ENCODE data around the gene AKNAD1.
"Not testable (repeated sequence)": the region's sequence is repeated elsewhere in the genome, so short reads cannot be mapped to it uniquely, and the experiment has no call there.

Gene AKNAD1

DNA sequence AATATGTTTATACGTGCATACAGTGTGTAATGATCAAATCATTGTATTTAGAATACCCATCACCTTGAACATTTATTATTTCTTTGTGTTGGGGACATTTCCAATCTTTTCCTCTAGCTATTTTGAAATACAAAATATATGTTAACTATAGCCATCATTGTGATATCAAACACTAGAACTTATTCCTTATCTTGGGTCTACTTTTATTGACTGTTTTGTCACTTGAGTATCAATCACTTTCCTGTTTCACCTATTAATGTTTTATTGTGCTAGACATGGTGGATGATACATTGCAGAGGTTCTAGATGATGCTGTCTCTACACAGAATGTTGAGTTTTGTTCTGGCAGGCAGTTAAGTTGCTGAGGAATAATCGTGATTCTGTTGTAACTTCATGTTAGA is 64.5 kb downstream of the AKNAD1 start:
- no peak for TF ChIP-seq Cebpa-rat (IDR thresholded peaks at IDR 0.05)
- H3K36me3 ChIP-seq = peaks cover 65% of the 10 kb centered on the region

DNA sequence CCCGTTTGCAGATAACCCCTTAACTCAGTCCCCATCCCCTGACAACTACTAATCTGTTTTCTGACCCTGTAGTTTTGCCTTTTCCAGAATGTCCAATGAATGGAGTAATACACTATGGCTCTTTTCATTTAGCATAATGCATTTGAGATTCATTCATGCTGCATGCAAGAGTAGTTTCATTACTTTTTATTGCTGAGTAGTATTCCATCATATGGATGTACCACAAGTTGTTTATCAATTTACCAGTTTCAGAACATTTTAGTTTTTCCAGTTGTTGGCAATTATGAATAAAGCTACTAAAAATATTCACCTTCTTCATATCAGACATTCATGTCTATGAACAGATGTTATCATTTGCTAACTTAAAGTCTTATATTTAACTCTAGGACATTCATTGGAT is 65.1 kb downstream of the AKNAD1 start:
- Histone ChIP-seq H3K27ac (no peak overlapping the region), H3K36me3 (peaks cover 63% of the 10 kb centered on the region), H3K4me2 (no peak overlapping the region), H3K4me3 (no peak overlapping the region), H3K9me3 (peaks cover 23% of the 10 kb centered on the region), H3K9ac (no peak overlapping the region), H3K27me3 (no peaks in the 10 kb centered on the region), H4K20me1 (no peaks in the 10 kb centered on the region), H3K4me1 (no peaks in the 10 kb centered on the region)
- TF ChIP-seq Cebpa-rat (IDR thresholded peaks at IDR 0.05) = no peak

More for the DNA sequence above, 64.5 kb downstream of the AKNAD1 start:
- Histone ChIP-seq H4K20me1 (no peaks in the 10 kb centered on the region), H3K4me2 (no peak overlapping the region), H3K4me3 (no peak overlapping the region), H3K27ac (no peak overlapping the region), H3K27me3 (no peaks in the 10 kb centered on the region), H3K4me1 (no peaks in the 10 kb centered on the region), H3K9me3 (peaks cover 23% of the 10 kb centered on the region), H3K9ac (no peak overlapping the region)

DNA sequence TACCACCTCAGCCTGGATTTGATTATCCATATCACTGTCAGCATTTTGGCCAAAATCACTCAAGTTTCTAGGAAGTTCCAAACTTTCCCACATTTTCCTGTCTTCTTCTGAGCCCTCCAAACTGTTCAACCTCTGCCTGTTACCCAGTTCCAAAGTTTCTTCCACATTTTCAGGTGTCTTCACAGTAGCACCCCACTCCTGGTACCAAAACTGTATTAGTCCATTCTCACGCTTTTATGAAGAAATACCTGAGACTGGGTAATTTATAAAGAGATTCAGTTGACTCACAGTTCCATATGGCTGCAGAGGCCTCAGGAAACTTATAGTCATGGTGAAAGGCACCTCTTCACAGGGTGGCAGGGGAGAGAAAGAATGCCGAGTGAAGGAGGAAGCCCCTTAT is 71.0 kb downstream of the AKNAD1 start:
- H3K4me2 ChIP-seq = no peak overlapping the region
- H3K36me3 ChIP-seq = peaks cover 74% of the 10 kb centered on the region
- no peak overlapping the region for H3K9ac ChIP-seq
- H3K9me3 ChIP-seq = peaks cover 36% of the 10 kb centered on the region
- H3K27me3 ChIP-seq = no peaks in the 10 kb centered on the region
- no peak overlapping the region for H3K4me3 ChIP-seq
- no peak overlapping the region for H3K27ac ChIP-seq
- H4K20me1 ChIP-seq = no peaks in the 10 kb centered on the region
- H3K4me1 ChIP-seq = no peaks in the 10 kb centered on the region
- TF ChIP-seq Cebpa-rat (IDR thresholded peaks at IDR 0.05) = no peak

DNA sequence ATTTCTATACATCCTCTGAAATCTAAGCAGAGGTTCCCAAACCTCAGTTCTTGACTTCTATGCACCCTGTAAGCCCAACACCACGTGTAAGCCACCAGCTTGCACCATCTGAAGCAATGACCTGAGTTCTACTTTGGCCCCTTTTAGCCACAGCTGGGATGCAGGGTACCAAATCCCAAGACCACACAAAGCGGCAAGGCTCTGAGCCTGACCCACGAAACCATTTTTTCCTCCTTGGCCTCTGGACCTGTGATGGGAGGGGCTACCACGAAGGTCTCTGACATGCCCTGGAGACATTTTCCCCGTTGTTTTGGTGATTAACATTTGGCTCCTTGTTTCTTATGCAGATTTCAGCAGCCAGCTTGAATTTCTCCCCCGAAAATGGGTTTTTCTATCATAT is 71.6 kb downstream of the AKNAD1 start:
- H3K4me3 ChIP-seq = no peak overlapping the region; the same call in 1 of the 2 replicates
- no peak overlapping the region for H3K27ac ChIP-seq
- H4K20me1 ChIP-seq = no peaks in the 10 kb centered on the region
- H3K36me3 ChIP-seq = peaks cover 80% of the 10 kb centered on the region
- H3K9ac ChIP-seq = no peak overlapping the region
- no peak overlapping the region for H3K4me2 ChIP-seq
- TF ChIP-seq Cebpa-rat (IDR thresholded peaks at IDR 0.05) = no peak
- no peaks in the 10 kb centered on the region for H3K4me1 ChIP-seq
- peaks cover 35% of the 10 kb centered on the region for H3K9me3 ChIP-seq
- no peaks in the 10 kb centered on the region for H3K27me3 ChIP-seq

DNA sequence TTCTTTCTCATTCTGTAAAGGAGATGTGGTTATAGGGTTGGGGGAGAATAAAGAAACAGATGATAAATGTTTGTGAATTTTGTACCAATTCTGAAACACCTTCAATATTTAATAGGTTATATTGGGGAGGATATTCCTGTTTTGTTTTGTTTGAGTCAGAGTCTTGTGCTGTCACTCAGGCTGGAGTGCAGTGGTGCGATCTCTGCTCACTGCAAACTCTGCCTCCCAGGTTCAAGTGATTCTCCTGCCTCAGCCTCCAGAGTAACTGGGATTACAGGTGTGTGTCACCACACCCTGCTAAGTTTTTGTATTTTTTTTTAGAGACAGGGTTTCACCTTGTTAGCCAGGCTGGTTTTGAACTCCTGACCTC is 75.3 kb downstream of the AKNAD1 start:
- not testable (repeated sequence) for H4K20me1 ChIP-seq, H3K27ac ChIP-seq, H3K4me3 ChIP-seq, H3K4me1 ChIP-seq, H3K4me2 ChIP-seq, H3K9ac ChIP-seq, H3K27me3 ChIP-seq
- H3K36me3 ChIP-seq = peaks cover 90% of the 10 kb centered on the region
- H3K9me3 ChIP-seq = peaks cover 35% of the 10 kb centered on the region

DNA sequence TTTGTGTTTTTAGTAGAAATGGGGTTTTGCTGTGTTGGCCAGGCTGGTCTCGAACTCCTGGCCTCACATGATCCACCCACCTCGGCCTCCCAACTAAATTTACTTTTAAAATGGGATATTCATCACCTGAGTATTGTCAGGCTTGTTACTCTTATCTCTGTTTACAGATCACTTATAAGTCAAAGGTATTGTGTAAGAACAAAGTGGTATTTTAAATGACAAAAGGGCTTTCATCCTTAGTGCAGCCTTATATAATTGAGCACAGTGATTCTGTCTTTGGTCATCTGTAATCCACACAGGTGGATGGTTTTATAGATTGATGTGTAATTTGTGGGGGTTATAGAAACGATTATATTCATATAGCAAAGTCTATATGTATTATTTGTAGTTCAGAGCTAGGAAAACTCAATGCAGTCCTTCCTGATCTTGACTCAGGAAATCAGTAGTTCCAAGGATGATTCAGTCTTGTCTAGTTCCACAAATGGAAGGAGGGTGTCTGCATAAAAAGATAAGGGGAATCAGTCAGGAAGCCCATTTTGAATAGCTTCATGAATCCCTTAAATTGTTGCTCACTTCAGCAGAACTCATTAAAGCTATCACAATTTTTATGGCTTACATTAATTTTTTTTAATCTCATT is 75.8 kb downstream of the AKNAD1 start:
- H3K36me3 ChIP-seq = peaks cover 89% of the 10 kb centered on the region
- no peaks in the 10 kb centered on the region for H3K27me3 ChIP-seq
- no peak overlapping the region for H3K4me2 ChIP-seq
- peaks cover 29% of the 10 kb centered on the region for H3K9me3 ChIP-seq
- TF ChIP-seq Cebpa-rat (IDR thresholded peaks at IDR 0.05) = no peak
- H3K4me1 ChIP-seq = no peaks in the 10 kb centered on the region
- H4K20me1 ChIP-seq = no peaks in the 10 kb centered on the region
- no peak overlapping the region for H3K27ac ChIP-seq
- no peak overlapping the region for H3K9ac ChIP-seq
- no peak overlapping the region for H3K4me3 ChIP-seq

DNA sequence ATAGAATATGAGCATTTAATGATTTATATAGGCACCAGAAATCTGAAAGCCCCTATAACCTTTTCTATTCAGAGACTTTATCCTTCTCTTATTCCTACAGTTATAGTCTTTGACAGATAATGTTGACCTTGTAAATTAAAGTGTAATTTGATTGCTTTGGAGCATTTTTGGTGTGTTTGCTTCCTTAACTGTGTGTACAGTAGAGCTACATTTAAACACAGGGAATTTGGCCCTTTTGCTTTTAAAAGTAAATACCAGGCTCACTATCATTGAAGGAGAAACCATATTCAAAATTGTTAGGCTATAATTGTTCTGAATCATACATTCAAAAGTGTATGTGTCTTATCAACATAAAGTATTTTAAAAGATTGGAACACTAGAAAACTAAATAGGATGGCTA is 77.4 kb downstream of the AKNAD1 start:
- no peak for TF ChIP-seq Cebpa-rat (IDR thresholded peaks at IDR 0.05)
- H3K36me3 ChIP-seq = peaks cover 86% of the 10 kb centered on the region
- H4K20me1 ChIP-seq = no peaks in the 10 kb centered on the region
- H3K9ac ChIP-seq = no peak overlapping the region
- H3K4me2 ChIP-seq = no peak overlapping the region
- no peaks in the 10 kb centered on the region for H3K27me3 ChIP-seq
- H3K4me3 ChIP-seq = no peak overlapping the region
- no peaks in the 10 kb centered on the region for H3K4me1 ChIP-seq
- H3K27ac ChIP-seq = no peak overlapping the region
- H3K9me3 ChIP-seq = peaks cover 13% of the 10 kb centered on the region

DNA sequence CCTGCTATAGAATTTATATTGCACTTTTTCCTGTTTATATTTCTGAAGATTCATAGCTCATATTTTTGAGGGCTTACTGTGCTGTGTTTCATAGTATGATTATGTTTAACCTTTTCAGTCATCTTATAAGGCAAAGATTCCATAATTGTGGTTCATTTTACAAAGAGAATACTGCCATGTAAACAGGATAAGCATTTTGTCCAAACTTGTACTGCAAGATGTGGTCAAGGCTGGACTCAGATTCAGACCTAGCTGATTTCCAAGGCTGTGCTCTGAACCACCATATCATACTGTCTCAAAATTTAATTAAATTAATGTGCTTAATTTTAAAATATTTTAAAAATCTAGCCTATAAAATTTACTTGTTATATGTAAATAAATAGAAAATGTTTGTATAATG is 79.1 kb downstream of the AKNAD1 start:
- Histone ChIP-seq H3K36me3 (peaks cover 84% of the 10 kb centered on the region), H3K27me3 (no peaks in the 10 kb centered on the region)

DNA sequence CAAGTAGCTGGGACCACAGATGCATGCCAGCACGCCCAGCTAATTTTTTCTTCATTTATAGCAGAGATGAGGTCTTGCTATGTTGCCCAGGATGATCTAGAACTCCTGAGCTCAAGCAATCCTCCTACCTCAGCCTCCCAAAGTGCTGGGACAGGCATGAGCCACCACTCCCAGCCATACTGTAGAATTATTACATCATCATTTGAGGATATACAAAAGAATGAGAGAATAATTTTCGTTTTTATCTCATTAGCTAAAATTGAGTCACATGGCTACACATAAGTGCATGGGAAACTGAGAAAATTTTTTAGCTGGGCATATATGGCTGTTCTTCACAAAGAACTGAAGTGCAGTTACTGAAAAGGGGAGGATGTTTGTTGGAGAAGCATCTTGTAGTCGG is 89.2 kb downstream of the AKNAD1 start:
- no peak for TF ChIP-seq Cebpa-rat (IDR thresholded peaks at IDR 0.05)
- Histone ChIP-seq H4K20me1 (no peaks in the 10 kb centered on the region), H3K27me3 (no peaks in the 10 kb centered on the region), H3K27ac (no peak overlapping the region), H3K4me3 (no peak overlapping the region), H3K36me3 (peaks cover 76% of the 10 kb centered on the region), H3K9me3 (no peaks in the 10 kb centered on the region), H3K4me2 (no peak overlapping the region), H3K4me1 (no peaks in the 10 kb centered on the region), H3K9ac (no peak overlapping the region)

More for the DNA sequence above, 79.1 kb downstream of the AKNAD1 start:
- Histone ChIP-seq H4K20me1 (no peaks in the 10 kb centered on the region), H3K9me3 (peaks cover 2% of the 10 kb centered on the region; the same call in 1 of the 2 replicates), H3K27ac (no peak overlapping the region), H3K4me3 (no peak overlapping the region), H3K4me1 (no peaks in the 10 kb centered on the region), H3K4me2 (no peak overlapping the region), H3K9ac (no peak overlapping the region)
- TF ChIP-seq Cebpa-rat (IDR thresholded peaks at IDR 0.05) = no peak

DNA sequence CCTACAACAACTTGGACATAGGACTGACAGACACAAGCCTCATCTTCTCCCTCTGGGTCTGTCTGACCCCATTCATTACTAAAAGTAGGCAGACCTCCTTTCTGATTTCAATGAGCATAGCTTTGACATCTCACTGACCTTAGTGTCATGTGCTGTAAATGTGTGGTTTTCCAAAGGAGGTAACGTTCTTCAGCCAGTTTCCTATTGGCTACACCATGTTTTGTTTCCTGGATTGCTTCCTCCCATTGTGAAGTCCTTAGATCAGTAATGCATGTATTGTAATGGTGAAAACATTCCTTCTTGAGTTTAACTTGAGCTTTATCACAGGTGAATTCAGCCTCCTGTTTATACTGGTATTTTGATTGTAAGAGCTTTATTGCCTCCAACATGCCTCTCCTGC is 89.8 kb downstream of the AKNAD1 start:
- H3K4me3 ChIP-seq = no peak overlapping the region
- H3K9me3 ChIP-seq = no peaks in the 10 kb centered on the region
- peaks cover 78% of the 10 kb centered on the region for H3K36me3 ChIP-seq
- no peak overlapping the region for H3K9ac ChIP-seq
- no peak overlapping the region for H3K4me2 ChIP-seq
- no peaks in the 10 kb centered on the region for H3K4me1 ChIP-seq
- TF ChIP-seq Cebpa-rat (IDR thresholded peaks at IDR 0.05) = no peak
- H4K20me1 ChIP-seq = no peaks in the 10 kb centered on the region
- no peaks in the 10 kb centered on the region for H3K27me3 ChIP-seq
- no peak overlapping the region for H3K27ac ChIP-seq
